Measurements from ENCODE around the gene CD300LG. TPM values are rescaled to one million over a fixed set of nuclear protein-coding genes. Genes with fewer than 3 reads are reported as not detected.
A peak's percentile ranks its signal among the peaks of the same experiment; 100 is the strongest.

The CD300LG gene
- total and polyA plus RNA-seq, 2 donors from 2014 or later, result 1.2 to 3.1 TPM

DNA sequence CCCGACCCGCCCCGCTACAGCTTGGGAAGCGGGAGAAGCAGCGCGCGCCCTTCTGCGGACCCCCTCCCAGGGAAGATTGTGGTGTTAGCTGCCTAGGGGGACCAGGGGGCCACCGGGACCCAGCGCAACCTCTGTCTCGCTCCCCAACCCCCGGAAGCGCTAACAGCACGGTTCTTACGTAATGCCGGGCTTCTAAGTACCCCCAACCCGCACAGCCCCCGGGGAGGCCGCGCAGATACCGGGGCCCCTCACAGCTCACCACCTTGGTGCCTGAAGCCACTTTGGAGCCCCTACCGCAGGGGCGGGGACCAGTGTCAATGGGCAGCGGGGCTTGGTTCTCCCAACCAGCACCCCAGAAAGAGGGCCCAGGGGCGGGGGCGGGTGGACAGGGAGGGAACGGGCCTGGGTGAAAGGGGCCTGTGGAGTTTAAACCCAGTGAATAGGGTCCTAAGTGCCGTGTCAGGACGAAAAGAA lies 60.0 kb downstream of the CD300LG start:
- H3K36me3 ChIP-seq (ENCODE audit: control insufficient read depth in 2 of 3, insufficient read depth in 3 of 3, low read length in 3 of 3), result no peaks in the 10 kb centered on the region
- H3K9ac ChIP-seq (ENCODE audit: low read length in 3 of 3), result peak overlapping the region in 2 of 3 donors; percentile 48 to 71
- H3K27me3 ChIP-seq (ENCODE audit: control insufficient read depth, insufficient read depth, low read length), result no peaks in the 10 kb centered on the region
- DNase-seq, result peak in 3 of 5 donors; percentile 27 to 74 (median 71)
- TF ChIP-seq, protein P1, sequence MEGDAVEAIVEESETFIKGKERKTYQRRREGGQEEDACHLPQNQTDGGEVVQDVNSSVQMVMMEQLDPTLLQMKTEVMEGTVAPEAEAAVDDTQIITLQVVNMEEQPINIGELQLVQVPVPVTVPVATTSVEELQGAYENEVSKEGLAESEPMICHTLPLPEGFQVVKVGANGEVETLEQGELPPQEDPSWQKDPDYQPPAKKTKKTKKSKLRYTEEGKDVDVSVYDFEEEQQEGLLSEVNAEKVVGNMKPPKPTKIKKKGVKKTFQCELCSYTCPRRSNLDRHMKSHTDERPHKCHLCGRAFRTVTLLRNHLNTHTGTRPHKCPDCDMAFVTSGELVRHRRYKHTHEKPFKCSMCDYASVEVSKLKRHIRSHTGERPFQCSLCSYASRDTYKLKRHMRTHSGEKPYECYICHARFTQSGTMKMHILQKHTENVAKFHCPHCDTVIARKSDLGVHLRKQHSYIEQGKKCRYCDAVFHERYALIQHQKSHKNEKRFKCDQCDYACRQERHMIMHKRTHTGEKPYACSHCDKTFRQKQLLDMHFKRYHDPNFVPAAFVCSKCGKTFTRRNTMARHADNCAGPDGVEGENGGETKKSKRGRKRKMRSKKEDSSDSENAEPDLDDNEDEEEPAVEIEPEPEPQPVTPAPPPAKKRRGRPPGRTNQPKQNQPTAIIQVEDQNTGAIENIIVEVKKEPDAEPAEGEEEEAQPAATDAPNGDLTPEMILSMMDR (IDR thresholded peaks at IDR 0.05; ENCODE audit: borderline replicate concordance, extremely low read depth, insufficient read depth), result no peak
- FAIRE-seq, result no peak
- intact Hi-C loops (cut with DNase I), result no loop called here
- H3K27ac ChIP-seq (ENCODE audit: low read depth in 2 of 2, low read length in 2 of 2), result no peak overlapping the region
- peaks cover 0 to 14% (median 0%) of the 10 kb centered on the region in 3 donors for H3K4me1 ChIP-seq (ENCODE audit: control insufficient read depth in 2 of 3, insufficient read depth in 2 of 3, low read depth in 1 of 3, low read length in 3 of 3)
- H3K4me3 ChIP-seq (ENCODE audit: low read length in 3 of 3), result peak overlapping the region in 2 of 3 donors; percentile 69 to 73
- no peaks in the 10 kb centered on the region for H3K9me3 ChIP-seq (ENCODE audit: control insufficient read depth in 2 of 3, insufficient read depth in 1 of 3, low read length in 3 of 3)

DNA sequence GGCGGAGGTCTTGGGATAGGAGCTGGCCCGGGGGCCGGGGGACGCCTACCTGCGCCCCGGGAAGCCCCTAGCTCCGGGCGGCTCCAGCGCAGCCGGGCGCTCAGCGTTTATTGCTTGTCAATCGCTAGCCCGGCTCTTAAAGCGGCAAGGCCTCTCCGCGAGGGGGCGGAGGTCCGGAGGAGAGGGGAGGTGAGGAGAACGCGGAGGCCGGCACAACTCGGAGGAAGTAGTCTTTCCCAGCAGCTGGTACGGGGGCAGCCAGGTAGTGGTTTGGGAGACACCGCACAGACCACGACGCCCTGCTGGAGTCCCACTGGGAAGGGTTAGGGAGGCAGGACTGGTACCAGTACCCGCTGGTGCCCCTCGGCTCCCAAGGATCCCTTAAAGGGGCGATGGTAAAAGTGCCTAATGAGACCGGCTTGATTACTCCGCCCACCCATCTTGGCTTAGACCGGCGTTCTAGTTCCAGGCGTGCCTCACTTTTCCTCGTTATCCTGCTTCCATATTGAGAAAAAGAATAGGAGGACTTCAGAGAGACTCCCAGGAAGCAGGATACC lies 60.5 kb downstream of the CD300LG start, which contains the start of gene MPP2:
Gene MPP2 (minus strand): TSS at position 112 of the 557 bp plus-strand sequence. CDS start 3,076 bp downstream, outside the sequence.
- intact Hi-C loops (cut with DNase I), result no loop called here
- Histone ChIP-seq H3K27me3 (ENCODE audit: control insufficient read depth, insufficient read depth, low read length) (no peaks in the 10 kb centered on the region), H3K9ac (ENCODE audit: low read length in 3 of 3) (peak within 1 kb of the TSS; percentile 33 to 71 (median 48)), H3K4me1 (ENCODE audit: control insufficient read depth in 2 of 3, insufficient read depth in 2 of 3, low read depth in 1 of 3, low read length in 3 of 3) (peaks cover 0 to 14% (median 0%) of the 10 kb centered on the region in 3 donors), H3K36me3 (ENCODE audit: control insufficient read depth in 2 of 3, insufficient read depth in 3 of 3, low read length in 3 of 3) (no peaks in the 10 kb centered on the region), H3K4me3 (ENCODE audit: low read length in 3 of 3) (peak within 1 kb of the TSS; percentile 69 to 73 (median 73)), H3K27ac (ENCODE audit: low read depth in 2 of 2, low read length in 2 of 2) (peak within 1 kb of the TSS in 1 of 2 donors; percentile 28), H3K9me3 (ENCODE audit: control insufficient read depth in 2 of 3, insufficient read depth in 1 of 3, low read length in 3 of 3) (no peaks in the 10 kb centered on the region)
- DNase-seq (peak; percentile 90 to 96 (median 91)), FAIRE-seq (no peak)
- TF ChIP-seq, protein P1 (IDR thresholded peaks at IDR 0.05; ENCODE audit: borderline replicate concordance, extremely low read depth, insufficient read depth), result no peak

DNA sequence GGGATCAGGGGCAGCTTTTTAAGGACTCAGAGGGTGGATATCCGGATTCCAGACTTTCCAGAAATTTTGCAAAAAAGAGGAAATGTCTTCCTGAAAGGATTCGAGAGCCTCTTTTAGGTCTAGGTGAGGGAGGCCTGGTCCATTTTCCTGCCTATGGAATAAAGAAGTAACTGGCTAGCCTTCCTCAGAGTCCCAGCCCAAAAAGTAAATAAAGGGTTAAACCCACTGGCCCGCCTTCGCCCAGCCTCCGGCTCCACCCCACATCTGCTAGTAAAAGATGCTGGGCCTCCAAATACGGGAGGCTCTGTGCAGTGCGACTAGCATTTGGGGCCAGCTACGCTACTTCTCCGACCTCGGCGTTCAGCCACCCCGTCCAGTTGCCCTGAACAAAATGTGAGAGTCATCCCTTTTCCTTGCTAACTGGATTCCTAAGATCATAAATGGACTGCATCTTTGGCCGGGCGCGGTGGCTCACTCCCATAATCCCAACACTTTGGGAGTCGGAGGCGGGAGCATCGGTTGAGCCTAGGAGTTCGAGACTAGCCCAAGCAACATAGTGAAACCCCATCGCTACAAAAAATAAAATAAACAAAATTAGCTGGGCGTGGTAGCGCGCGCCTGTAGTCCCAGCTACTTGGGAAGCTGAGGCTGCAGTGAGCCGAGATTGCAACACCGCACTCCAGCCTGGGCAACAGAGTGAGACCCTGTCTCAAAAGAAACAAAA lies 61.2 kb downstream of the CD300LG start:
- no peaks in the 10 kb centered on the region for H3K36me3 ChIP-seq (ENCODE audit: control insufficient read depth in 2 of 3, insufficient read depth in 3 of 3, low read length in 3 of 3)
- DNase-seq (peak; percentile 74 to 87 (median 86)), FAIRE-seq (no peak)
- H3K9ac ChIP-seq (ENCODE audit: low read length in 3 of 3), result peak overlapping the region in 2 of 3 donors; percentile 0 to 71
- peaks cover 0 to 14% (median 0%) of the 10 kb centered on the region in 3 donors for H3K4me1 ChIP-seq (ENCODE audit: control insufficient read depth in 2 of 3, insufficient read depth in 2 of 3, low read depth in 1 of 3, low read length in 3 of 3)
- TF ChIP-seq, protein P1 (IDR thresholded peaks at IDR 0.05; ENCODE audit: borderline replicate concordance, extremely low read depth, insufficient read depth), result no peak
- no peak overlapping the region for H3K27ac ChIP-seq (ENCODE audit: low read depth in 2 of 2, low read length in 2 of 2)
- H3K27me3 ChIP-seq (ENCODE audit: control insufficient read depth, insufficient read depth, low read length), result no peaks in the 10 kb centered on the region
- H3K4me3 ChIP-seq (ENCODE audit: low read length in 3 of 3), result peak overlapping the region; percentile 30 to 73 (median 69)
- intact Hi-C loops (cut with DNase I), result no loop called here
- peaks cover 0 to 3% (median 0%) of the 10 kb centered on the region in 3 donors for H3K9me3 ChIP-seq (ENCODE audit: control insufficient read depth in 2 of 3, insufficient read depth in 1 of 3, low read length in 3 of 3)
